Aorta (tissue), 5 donors: ENCODE results near the gene TBX19. TPM values are rescaled to one million over a fixed set of nuclear protein-coding genes. Genes with fewer than 3 reads are reported as not detected.

Experiments
- ATAC-seq: fragments of 200-7000 bp; cut with Tn5 transposase; one replicate; pipeline ENCODE4 v1.9.1; 2022; ENCODE audit warnings: moderate library complexity; ENCODE audit not compliant: low FRiP score
- DNase-seq, 2 donors: peaks; one replicate each; pipeline ENCODE4 v3.0.0-alpha.2; 2020
- H3K27ac ChIP-seq, 2 donors: one replicate each; pipeline ENCODE4 v1.5.1; 2013; ENCODE audit warnings: low read length in 2 of 2, mild to moderate bottlenecking in 2 of 2, moderate library complexity in 2 of 2, control low read depth in 1 of 2, inconsistent platforms in 1 of 2, low read depth in 1 of 2
- H3K27me3 ChIP-seq, 2 donors: one replicate each; pipeline ENCODE4 v1.6.1; 2013; ENCODE audit warnings: control low read depth in 1 of 2, low read length in 1 of 2, mild to moderate bottlenecking in 1 of 2, moderate library complexity in 1 of 2; ENCODE audit not compliant: insufficient read depth in 2 of 2, control insufficient read depth in 1 of 2
- H3K36me3 ChIP-seq, 2 donors: one replicate each; pipeline ENCODE4 v1.6.1; 2013; ENCODE audit warnings: control low read depth in 1 of 2, low read length in 1 of 2, mild to moderate bottlenecking in 1 of 2; ENCODE audit not compliant: insufficient read depth in 2 of 2, control insufficient read depth in 1 of 2
- H3K4me1 ChIP-seq, 2 donors: one replicate each; pipeline ENCODE4 v1.6.1; 2013; ENCODE audit warnings: low read length in 2 of 2, control low read depth in 1 of 2, mild to moderate bottlenecking in 1 of 2, moderate library complexity in 1 of 2; ENCODE audit not compliant: insufficient read depth in 2 of 2, control insufficient read depth in 1 of 2
- H3K4me3 ChIP-seq, 2 donors: one replicate each; pipeline ENCODE4 v1.5.1; 2013; ENCODE audit warnings: low read length in 2 of 2, control low read depth in 1 of 2, mild to moderate bottlenecking in 1 of 2
- H3K9me3 ChIP-seq: one replicate; pipeline ENCODE4 v1.6.1; 2013; ENCODE audit warnings: mild to moderate bottlenecking, low read length; ENCODE audit not compliant: control insufficient read depth
- WGBS, 2 donors: extraction: QIAGEN DNeasy Blood & Tissue Kit; methylation state at CpG; one replicate each; pipeline ENCODE4 v1.1.7; 2013; 5-methylcytosine and 5-hydroxymethylcytosine counted together
- intact Hi-C, 2 donors: fragments of 100-400 bp; cut with DNase I; formaldehyde crosslinking; loops; one replicate each; pipeline versions ENCODE4 v1.14.2 to v1.15.0; 2022
- polyA plus RNA-seq, 2 donors: library from polyadenylated mRNA; stranded (reverse); fragments of 200-250 nt; gene quantifications; one replicate each; pipeline ENCODE4 v1.2.3, GENCODE V29; 2013
- total RNA-seq, 2 donors: library from RNA; stranded (reverse); fragmentation: NEBNext Ultra II Directional; extraction: Animal tissue kit (Norgen Biotek cat#: 25700); gene quantifications; one replicate each; pipeline ENCODE4 v1.2.1, GENCODE V29; 2021
- donor health status: healthy with polysubstance abuse.
- donor health status: Bipolar disorder and iron deficiency.
- donor health status: DM: no; HTN: no; CAD: no.
- donor health status: DM: no; HTN: no; CAD: no.
- donor health status: DM: yes; HTN: yes; CAD: no.

Gene TBX19
- total and polyA plus RNA-seq, 4 donors, result 0.50 to 8.8 (median 4.8) TPM

GRCh38 chr1:168246506-168246905, 34.2 kb upstream of the TBX19 start:
- no peak overlapping the region for H3K27ac ChIP-seq
- no peak for ATAC-seq
- intact Hi-C loops, result no loop called here
- WGBS, 2 donors, result 22 to 25% methylated on average over 5 of the region's 5 CpGs
- H3K36me3 ChIP-seq, result peaks cover 0 to 5% of the 10 kb centered on the region in 2 donors
- no peak for DNase-seq
- no peaks in the 10 kb centered on the region for H3K9me3 ChIP-seq
- peaks cover 2 to 16% of the 10 kb centered on the region in 2 donors for H3K4me1 ChIP-seq
- no peak overlapping the region for H3K4me3 ChIP-seq
- no peaks in the 10 kb centered on the region for H3K27me3 ChIP-seq

GRCh38 chr1:168252204-168252733, 28.4 kb upstream of the TBX19 start:
- WGBS, 2 donors, result 49 to 55% methylated on average over 3 of the region's 3 CpGs
- Histone ChIP-seq H3K4me3 (no peak overlapping the region), H3K27ac (no peak overlapping the region), H3K27me3 (no peaks in the 10 kb centered on the region), H3K4me1 (no peaks in the 10 kb centered on the region), H3K36me3 (no peaks in the 10 kb centered on the region), H3K9me3 (peaks cover 3% of the 10 kb centered on the region)
- intact Hi-C loops, result no loop called here
- DNase-seq (no peak), ATAC-seq (no peak)

- WGBS, 2 donors, result 99 to 100% methylated on average over 2 of the region's 2 CpGs
- H3K27me3 ChIP-seq, result no peaks in the 10 kb centered on the region
- ATAC-seq (no peak), DNase-seq (no peak)
- H3K27ac ChIP-seq, result no peak overlapping the region
- intact Hi-C loops, result no loop called here
- H3K4me1 ChIP-seq, result peaks cover 4 to 11% of the 10 kb centered on the region in 2 donors
- no peak overlapping the region for H3K4me3 ChIP-seq
- no peaks in the 10 kb centered on the region for H3K36me3 ChIP-seq
- peaks cover 3% of the 10 kb centered on the region for H3K9me3 ChIP-seq
Observed at GRCh38 chr1:168256164-168256563, 24.5 kb upstream of the TBX19 start.

- ATAC-seq (no peak), DNase-seq (no peak)
- peaks cover 3% of the 10 kb centered on the region for H3K9me3 ChIP-seq
- H3K36me3 ChIP-seq, result no peaks in the 10 kb centered on the region
- H3K27ac ChIP-seq, result no peak overlapping the region
- intact Hi-C loops, result no loop called here
- peaks cover 4 to 11% of the 10 kb centered on the region in 2 donors for H3K4me1 ChIP-seq
- H3K4me3 ChIP-seq, result no peak overlapping the region
- H3K27me3 ChIP-seq, result no peaks in the 10 kb centered on the region
- whole genome bisulfite sequencing, 2 donors, result 71 to 73% methylated on average over 2 of the region's 2 CpGs
Observed at GRCh38 chr1:168257397-168257796, 23.3 kb upstream of the TBX19 start.

- H3K36me3 ChIP-seq, result no peaks in the 10 kb centered on the region
- no peaks in the 10 kb centered on the region for H3K27me3 ChIP-seq
- no peak overlapping the region for H3K4me3 ChIP-seq
- 96 to 97% methylated on average over 1 of the region's 1 CpG for WGBS, 2 donors
- H3K9me3 ChIP-seq, result peaks cover 3% of the 10 kb centered on the region
- H3K27ac ChIP-seq, result no peak overlapping the region
- intact Hi-C loops, result no loop called here
- ATAC-seq (no peak), DNase-seq (no peak)
- H3K4me1 ChIP-seq, result peaks cover 4 to 11% of the 10 kb centered on the region in 2 donors
Observed at GRCh38 chr1:168259567-168259966, 21.1 kb upstream of the TBX19 start.

GRCh38 chr1:168260393-168260792, 20.3 kb upstream of the TBX19 start:
- DNase-seq, result no peak
- no peak for ATAC-seq
- 58 to 62% methylated on average over 3 of the region's 3 CpGs for WGBS, 2 donors
- peaks cover 4 to 11% of the 10 kb centered on the region in 2 donors for H3K4me1 ChIP-seq
- H3K36me3 ChIP-seq, result no peaks in the 10 kb centered on the region
- peaks cover 3% of the 10 kb centered on the region for H3K9me3 ChIP-seq
- H3K4me3 ChIP-seq, result no peak overlapping the region
- H3K27me3 ChIP-seq, result no peaks in the 10 kb centered on the region
- intact Hi-C loops, result loop anchor here in 1 of 2 donors (5.0 kb wide), 1 partner anchor 33 kb away; the partner anchor contains the start of gene SFT2D2
- H3K27ac ChIP-seq, result peak overlapping the region in 1 of 2 donors; percentile 95

GRCh38 chr1:168261390-168261789, 19.3 kb upstream of the TBX19 start:
- no peak overlapping the region for H3K4me3 ChIP-seq
- 3 to 5% methylated on average over 2 of the region's 2 CpGs for WGBS, 2 donors
- peak; percentile 59 for ATAC-seq
- no peaks in the 10 kb centered on the region for H3K36me3 ChIP-seq
- H3K27ac ChIP-seq, result peak overlapping the region; percentile 67 to 95
- no peaks in the 10 kb centered on the region for H3K9me3 ChIP-seq
- H3K27me3 ChIP-seq, result no peaks in the 10 kb centered on the region
- H3K4me1 ChIP-seq, result peaks cover 4 to 11% of the 10 kb centered on the region in 2 donors
- intact Hi-C loops, result loop anchor here in 1 of 2 donors (5.0 kb wide), 1 partner anchor 34 kb away; the partner anchor contains the start of gene SFT2D2
- no peak for DNase-seq

GRCh38 chr1:168263130-168263529, 17.5 kb upstream of the TBX19 start:
- Histone ChIP-seq H3K4me1 (peaks cover 6 to 11% of the 10 kb centered on the region in 2 donors), H3K4me3 (no peak overlapping the region), H3K27me3 (no peaks in the 10 kb centered on the region), H3K36me3 (no peaks in the 10 kb centered on the region), H3K27ac (peak overlapping the region; percentile 14 to 22), H3K9me3 (no peaks in the 10 kb centered on the region)
- intact Hi-C loops, result loop anchor here in 1 of 2 donors (5.0 kb wide), 1 partner anchor 36 kb away; the partner anchor contains the start of gene SFT2D2
- DNase-seq (no peak), ATAC-seq (no peak)
- WGBS, 2 donors, result 77 to 78% methylated on average over 4 of the region's 4 CpGs

GRCh38 chr1:168264296-168264695, 16.4 kb upstream of the TBX19 start:
- DNase-seq, result no peak
- intact Hi-C loops, result loop anchor here in 1 of 2 donors (5.0 kb wide), 1 partner anchor 37 kb away; the partner anchor contains the start of gene SFT2D2
- H3K4me3 ChIP-seq, result no peak overlapping the region
- 96 to 98% methylated on average over 7 of the region's 7 CpGs for WGBS, 2 donors
- no peaks in the 10 kb centered on the region for H3K27me3 ChIP-seq
- no peak overlapping the region for H3K27ac ChIP-seq
- H3K36me3 ChIP-seq, result no peaks in the 10 kb centered on the region
- ATAC-seq, result no peak
- H3K9me3 ChIP-seq, result no peaks in the 10 kb centered on the region
- peaks cover 6 to 11% of the 10 kb centered on the region in 2 donors for H3K4me1 ChIP-seq
